GM12872 (cell line): ENCODE results near the gene ZSWIM6.

ENCODE experiments used
- CTCF ChIP-seq: IDR thresholded peaks from 3 replicates; pipeline ENCODE4 v1.5.1; 2011; ENCODE audit warnings: low read depth, mild to moderate bottlenecking, low read length, moderate library complexity; ENCODE audit not compliant: insufficient read depth

Gene ZSWIM6

GRCh38 chr5:61441742-61442141 lies 109.7 kb downstream of the ZSWIM6 start:
- no peak for TF ChIP-seq CTCF

- no peak for TF ChIP-seq CTCF
Measured at GRCh38 chr5:61447780-61448495, 115.9 kb downstream of the ZSWIM6 start.

- TF ChIP-seq CTCF: no peak
Measured at GRCh38 chr5:61449804-61450492, 117.9 kb downstream of the ZSWIM6 start.

- TF ChIP-seq CTCF: no peak
Measured at GRCh38 chr5:61450493-61451279, 118.6 kb downstream of the ZSWIM6 start.

- no peak for TF ChIP-seq CTCF
Measured at GRCh38 chr5:61455179-61456006, 123.3 kb downstream of the ZSWIM6 start.

GRCh38 chr5:61460471-61460870 lies 128.4 kb downstream of the ZSWIM6 start:
- TF ChIP-seq CTCF: no peak
